Endothelial cell of umbilical vein (primary cell): Measurements from ENCODE around the gene YTHDF2. TPM values are rescaled to one million over a fixed set of nuclear protein-coding genes. Genes with fewer than 3 reads are reported as not detected.
A peak's percentile ranks its signal among the peaks of the same experiment; 100 is the strongest.

Source experiments
- BruUV-seq: library from RNA; stranded (reverse); fragments of 400-500 nt; replicated peaks from 2 replicates; lab custom pipeline; 2021; lab: Mats Ljungman, UMichigan
- CTCF ChIA-PET: fragments of 300-600, 350-600 bp; sonication (Branson Sonifier 250); formaldehyde crosslinking; loops from one replicate; lab custom pipeline; 2021; ENCODE audit warnings: antibody characterized with exemption, inconsistent platforms; lab: Charles Lee
- POLR2A ChIA-PET: fragments of 300-600, 350-600 bp; sonication (Branson Sonifier 250); formaldehyde crosslinking; loops from one replicate; lab custom pipeline; 2021; ENCODE audit warnings: antibody characterized with exemption, inconsistent platforms; lab: Charles Lee
- DNase-seq: peaks from one replicate; pipeline ENCODE4 v3.0.0-alpha.2; 2011; ENCODE audit warnings: low read depth, low spot score
- FAIRE-seq: peaks from 2 replicates; lab custom pipeline; 2011; peaks lifted over from hg19 to GRCh38; lab: Jason Lieb, UNC
- H2AFZ ChIP-seq: 2 replicates; pipeline ENCODE4 v1.6.0; 2012; ENCODE audit warnings: low read depth, low read length, control low read depth, inconsistent platforms
- H3K27ac ChIP-seq: 2 replicates; pipeline ENCODE4 v1.5.1; 2011; ENCODE audit warnings: low read depth, mild to moderate bottlenecking, control low read depth, low read length, moderate library complexity; ENCODE audit not compliant: insufficient read depth
- H3K27me3 ChIP-seq, 2 experiments: 2 replicates each; pipeline versions ENCODE4 v1.6.0 to v1.6.1; 2011; ENCODE audit warnings: low read length in 2 of 2, mixed read lengths in 1 of 2; ENCODE audit not compliant: control insufficient read depth in 2 of 2, insufficient read depth in 2 of 2
- H3K36me3 ChIP-seq, 2 experiments: 2 replicates in 1 of 2; 3 replicates in 1 of 2; pipeline ENCODE4 v1.5.1; 2011; ENCODE audit warnings: low read length in 2 of 2, mild to moderate bottlenecking in 1 of 2, moderate library complexity in 1 of 2; ENCODE audit not compliant: control insufficient read depth in 2 of 2, insufficient read depth in 2 of 2; ENCODE audit errors: extremely low read depth in 1 of 2
- H3K4me1 ChIP-seq: 3 replicates; pipeline ENCODE4 v1.5.1; 2011; ENCODE audit warnings: mild to moderate bottlenecking, low read length; ENCODE audit not compliant: control insufficient read depth, insufficient read depth; ENCODE audit errors: extremely low read depth
- H3K4me2 ChIP-seq: 2 replicates; pipeline ENCODE4 v1.6.1; 2011; ENCODE audit warnings: low read length, control low read depth, mixed read lengths; ENCODE audit not compliant: insufficient read depth
- H3K4me3 ChIP-seq, 3 experiments: fragments of 200-600 bp in 1 of 3; sonication (generic), shearing (Covaris generic) in 1 of 3; replicated peaks in 1 of 3; 2 replicates each; pipeline ENCODE4 v1.5.1; 2011 to 2016; ENCODE audit warnings: control low read depth in 3 of 3, low read length in 3 of 3, mild to moderate bottlenecking in 2 of 3, inconsistent platforms in 1 of 3, low read depth in 1 of 3, moderate library complexity in 1 of 3; ENCODE audit not compliant: insufficient read depth in 1 of 3
- H3K79me2 ChIP-seq: 2 replicates; pipeline ENCODE4 v1.6.0; 2012; ENCODE audit warnings: low read length, inconsistent platforms; ENCODE audit not compliant: control insufficient read depth, insufficient read depth
- H3K9ac ChIP-seq: replicated peaks from 2 replicates; pipeline ENCODE3; 2011; ENCODE audit warnings: low read length, control low read depth; ENCODE audit not compliant: insufficient read depth; ENCODE audit errors: extremely low read depth
- H3K9me1 ChIP-seq: replicated peaks from 3 replicates; pipeline ENCODE4 v1.6.0; 2011; ENCODE audit warnings: mild to moderate bottlenecking, low read length; ENCODE audit not compliant: control insufficient read depth, insufficient read depth; ENCODE audit errors: extremely low read depth
- H3K9me3 ChIP-seq: replicated peaks from 2 replicates; pipeline ENCODE4 v1.5.1; 2012; ENCODE audit warnings: low read length, inconsistent platforms; ENCODE audit not compliant: control insufficient read depth, insufficient read depth
- H4K20me1 ChIP-seq: replicated peaks from 2 replicates; pipeline ENCODE3; 2011; ENCODE audit warnings: mild to moderate bottlenecking, low read length; ENCODE audit not compliant: control insufficient read depth, insufficient read depth; ENCODE audit errors: extremely low read depth
- EZH2 ChIP-seq: IDR thresholded peaks from 2 replicates; pipeline ENCODE4 v1.6.1; 2012; ENCODE audit warnings: borderline replicate concordance, low read depth, mild to moderate bottlenecking, moderate library complexity, low read length, inconsistent platforms; ENCODE audit not compliant: severe bottlenecking
- FOS ChIP-seq: IDR thresholded peaks from 2 replicates; pipeline ENCODE4 v1.6.1; 2011; ENCODE audit warnings: mild to moderate bottlenecking, low read length, moderate library complexity, borderline replicate concordance; ENCODE audit not compliant: insufficient read depth
- JUN ChIP-seq: IDR thresholded peaks from 2 replicates; pipeline ENCODE4 v1.6.1; 2011; ENCODE audit warnings: borderline replicate concordance, low read depth; ENCODE audit not compliant: insufficient read length, insufficient read depth
- MYC ChIP-seq: IDR thresholded peaks from one replicate; pipeline ENCODE4 v1.6.1; 2011; ENCODE audit warnings: mild to moderate bottlenecking, low read depth, low read length
- POLR2A ChIP-seq: IDR thresholded peaks from 2 replicates; pipeline ENCODE4 v1.6.1; 2012; ENCODE audit warnings: low read depth, mild to moderate bottlenecking, control low read depth, low read length
- POLR2AphosphoS5 ChIP-seq: IDR thresholded peaks from 2 replicates; pipeline ENCODE4 v1.6.1; 2012; ENCODE audit warnings: low read depth, mild to moderate bottlenecking, control low read depth, low read length, moderate library complexity; ENCODE audit not compliant: insufficient read depth
- dilution Hi-C: fragments of 300-500 bp; cut with MboI; formaldehyde crosslinking; loops from one replicate; pipeline ENCODE4 v1.15.0; 2019; ENCODE audit warnings: low sequenced_read_pairs; ENCODE audit not compliant: extremely low pct_ligation_motif_present
- intact Hi-C: fragments of 100-400 bp; cut with micrococcal nuclease; formaldehyde crosslinking; loops from one replicate; pipeline ENCODE4 v1.10.0; 2022
- polyA plus RNA-seq, 4 experiments: library from polyadenylated mRNA; depleted of rRNA in 3 of 4; stranded (reverse) in 3 of 4; unstranded in 1 of 4; fragments of >200 nt; gene quantifications; 2 replicates each; pipeline versions ENCODE4 v1.2.1 to v1.2.3, GENCODE V29; 2011 to 2012; ENCODE audit warnings: missing spikeins in 1 of 4
- total RNA-seq: library from RNA; stranded (reverse); gene quantifications from 2 replicates; pipeline ENCODE4 v1.2.3, GENCODE V29; 2021
- TF ChIP-seq, protein P1 (sequence below): IDR thresholded peaks from 2 replicates; pipeline ENCODE4 v1.6.1; 2011; ENCODE audit not compliant: insufficient read depth, insufficient read length

Gene YTHDF2
- total and polyA plus RNA-seq, 2 donors (not counting 3 experiments of a cell fraction or from before 2014, with no cell fraction given), result 72.4 to 105 TPM

DNA sequence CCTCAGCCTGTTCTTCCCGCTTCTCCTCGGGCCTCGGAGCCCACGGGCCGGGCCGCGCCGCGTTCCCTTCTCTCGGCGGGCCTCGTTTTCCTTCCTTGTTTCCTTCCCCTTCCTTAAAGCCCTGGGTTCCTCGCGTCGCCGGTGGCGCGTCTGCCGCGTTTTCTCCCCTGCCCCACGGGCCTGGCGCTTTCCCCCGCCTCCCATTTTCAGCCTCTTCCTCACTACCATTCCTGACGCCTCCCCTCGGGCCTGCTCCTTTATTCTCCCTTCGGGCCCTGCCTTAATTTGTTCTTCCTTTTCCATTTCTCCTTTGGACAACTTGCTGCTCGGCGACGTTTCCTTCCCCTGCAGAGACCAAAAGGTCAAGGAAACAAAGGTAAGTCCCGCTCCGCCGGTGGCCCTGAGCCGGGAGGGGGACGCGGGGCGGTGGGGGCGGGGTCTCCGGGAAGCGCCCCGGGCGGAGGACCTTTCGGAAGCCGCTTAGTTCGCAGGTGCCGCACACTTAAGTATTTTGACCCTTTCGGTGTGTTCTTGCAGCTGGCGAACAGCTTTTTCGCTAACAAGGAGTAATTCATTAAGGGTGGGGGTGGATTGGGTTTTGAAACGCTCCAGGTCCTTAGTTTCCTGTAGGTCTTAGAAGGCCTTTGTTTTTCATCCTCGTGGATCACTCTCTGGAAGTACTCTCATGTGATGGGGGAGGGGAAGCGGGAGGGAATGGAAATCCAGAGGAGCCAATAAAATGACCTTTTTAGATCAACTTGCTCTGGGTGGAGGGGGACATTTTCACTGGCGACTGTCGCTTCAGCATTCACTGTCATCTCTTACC is 780 bp downstream of the YTHDF2 start:
- peak overlapping the region; percentile 99 for H3K4me2 ChIP-seq
- H3K27ac ChIP-seq, result peak overlapping the region; percentile 85
- H3K79me2 ChIP-seq, result peaks cover 58% of the 10 kb centered on the region
- peak overlapping the region; percentile 82 to 95 (median 92) for H3K4me3 ChIP-seq
- peak overlapping the region; percentile 9 for H2AFZ ChIP-seq
- no peaks in the 10 kb centered on the region for H3K9me3 ChIP-seq
- intact Hi-C loops, result loop anchor here (5.0 kb wide), 1 partner anchor 220 kb away; no protein-coding TSS in a partner anchor
- TF ChIP-seq MYC, result no peak
- TF ChIP-seq, protein P1, sequence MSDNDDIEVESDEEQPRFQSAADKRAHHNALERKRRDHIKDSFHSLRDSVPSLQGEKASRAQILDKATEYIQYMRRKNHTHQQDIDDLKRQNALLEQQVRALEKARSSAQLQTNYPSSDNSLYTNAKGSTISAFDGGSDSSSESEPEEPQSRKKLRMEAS, result no peak
- no peak for TF ChIP-seq FOS
- no peak for TF ChIP-seq POLR2AphosphoS5
- TF ChIP-seq POLR2A, result no peak
- TF ChIP-seq JUN, result no peak
- TF ChIP-seq EZH2, result no peak
- H3K4me1 ChIP-seq, result peaks cover 29% of the 10 kb centered on the region
- peak overlapping the region; percentile 98 for H3K9ac ChIP-seq
- H3K36me3 ChIP-seq, result peaks cover 9 to 13% of the 10 kb centered on the region in 2 experiments
- dilution Hi-C loops, result no loop called here
- H4K20me1 ChIP-seq, result no peaks in the 10 kb centered on the region
- ChIA-PET CTCF (interaction anchor here (0.5 to 3.5 kb wide), 34 partner anchors 7 to 349 kb away, joined by 3 to 34 read pairs (median 4); partner anchors contain the start of genes GMEB1, RNU11 and TAF12), POLR2A (interaction anchor here (0.6 to 2.1 kb wide), 10 partner anchors 9 to 444 kb away, joined by 3 to 23 read pairs (median 6); partner anchors contain the start of genes GMEB1, RNU11, SRSF4 and TAF12)
- no peaks in the 10 kb centered on the region for H3K27me3 ChIP-seq
- TSS peak; percentile 27 for BruUV-seq
- FAIRE-seq (peak; percentile 75), DNase-seq (peak; percentile 76)
- no peaks in the 10 kb centered on the region for H3K9me1 ChIP-seq
